NOMO-1 treated with dmso at 0.1 percent for 144 hours (cell line): ENCODE data around the gene TMC4.

ENCODE experiments used
- DNase-seq: peaks from one replicate; lab custom pipeline; 2025; ENCODE audit not compliant: unreplicated experiment; lab: John Stamatoyannopoulos, UW

The TMC4 gene

GRCh38 chr19:54133957-54134590 lies 38.9 kb downstream of the TMC4 start:
- DNase-seq, result no peak

DNA sequence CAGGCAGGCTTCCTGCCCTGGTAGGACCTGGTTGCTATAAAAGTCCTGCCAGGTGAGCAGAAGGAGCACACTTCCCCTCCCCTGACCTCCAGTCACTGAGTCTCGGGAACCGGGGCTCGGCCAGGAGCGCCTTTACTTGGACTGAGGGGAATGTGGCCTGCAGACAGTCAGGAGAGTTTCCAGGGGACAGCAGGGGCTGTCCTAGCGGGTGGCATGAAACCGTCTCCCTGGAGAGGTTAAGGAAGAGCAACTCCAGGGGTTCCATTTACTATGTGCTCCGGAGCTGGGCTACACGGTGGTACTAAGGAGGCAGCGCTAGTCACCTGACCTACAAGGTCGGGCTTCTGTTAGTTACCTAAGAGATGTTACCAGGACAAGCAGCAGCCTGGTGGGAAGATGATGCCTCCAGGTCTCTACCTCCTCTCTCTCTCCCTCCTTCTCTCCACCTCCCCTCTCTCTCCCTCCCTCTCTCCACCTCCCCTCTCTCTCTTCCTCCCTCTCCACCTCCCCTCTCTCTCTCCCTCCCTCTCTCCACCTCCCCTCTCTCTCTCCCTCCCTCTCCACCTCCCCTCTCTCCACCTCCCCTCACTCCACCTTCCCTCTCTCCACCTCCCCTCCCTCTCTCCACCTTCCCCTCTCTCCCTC lies 39.5 kb downstream of the TMC4 start:
- peak; percentile 36 for DNase-seq

DNA sequence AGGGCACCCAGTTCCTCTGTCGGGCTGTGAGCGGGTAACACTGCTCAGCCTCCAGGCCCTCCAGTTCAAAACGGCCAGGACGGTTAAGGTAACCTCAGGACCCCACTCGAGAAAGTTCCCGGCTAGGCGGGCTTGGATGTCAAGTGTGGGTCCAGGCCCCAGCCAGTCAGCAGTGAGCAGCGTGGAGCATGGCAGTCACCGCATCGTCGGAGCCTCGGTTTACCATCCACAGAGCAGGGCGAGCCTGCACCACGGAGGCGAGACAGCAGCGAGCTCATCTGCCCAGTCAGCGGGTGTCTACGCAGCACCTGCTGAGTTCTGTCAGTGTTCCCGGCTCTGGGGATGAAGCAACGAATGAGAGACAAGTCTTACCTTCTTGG lies 43.4 kb downstream of the TMC4 start:
- no peak for DNase-seq

DNA sequence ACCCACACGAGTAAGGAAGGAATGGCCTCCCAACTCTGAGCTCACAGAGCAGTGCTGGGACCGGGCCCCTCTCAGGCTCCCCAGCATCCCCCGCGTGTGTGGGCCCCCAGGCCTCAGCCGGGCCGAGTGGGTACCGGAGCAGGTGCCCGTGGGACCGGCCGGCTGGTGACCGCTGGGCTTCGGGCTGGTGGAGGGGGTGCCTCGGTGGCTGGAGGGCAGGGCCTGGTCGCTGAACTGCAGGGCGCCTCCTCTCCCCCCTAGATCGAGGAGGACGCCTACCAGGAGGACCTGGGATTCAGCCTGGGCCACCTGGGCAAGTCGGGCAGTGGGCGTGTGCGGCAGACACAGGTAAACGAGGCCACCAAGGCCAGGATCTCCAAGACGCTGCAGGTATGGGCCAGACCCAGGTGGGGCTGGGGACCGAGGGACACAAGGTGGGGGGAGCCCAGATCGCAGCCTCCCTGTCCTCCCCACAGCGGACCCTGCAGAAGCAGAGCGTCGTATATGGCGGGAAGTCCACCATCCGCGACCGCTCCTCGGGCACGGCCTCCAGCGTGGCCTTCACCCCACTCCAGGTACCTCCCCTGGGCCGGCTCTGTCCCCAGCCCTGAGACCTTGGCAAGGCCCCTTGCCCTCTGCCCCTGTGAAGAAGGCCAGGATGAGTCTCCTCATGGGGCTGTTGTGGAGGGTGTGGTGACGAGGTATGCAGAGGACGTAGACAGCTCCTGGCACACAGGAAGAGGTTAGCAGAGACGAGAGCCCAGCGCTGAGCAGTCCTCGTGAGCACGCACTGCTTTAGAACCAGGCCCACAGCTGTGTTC lies 44.0 kb downstream of the TMC4 start:
- DNase-seq, result no peak

- DNase-seq, result no peak
These were observed 44.6 kb downstream of the TMC4 start for GRCh38 chr19:54128441-54128725.

DNA sequence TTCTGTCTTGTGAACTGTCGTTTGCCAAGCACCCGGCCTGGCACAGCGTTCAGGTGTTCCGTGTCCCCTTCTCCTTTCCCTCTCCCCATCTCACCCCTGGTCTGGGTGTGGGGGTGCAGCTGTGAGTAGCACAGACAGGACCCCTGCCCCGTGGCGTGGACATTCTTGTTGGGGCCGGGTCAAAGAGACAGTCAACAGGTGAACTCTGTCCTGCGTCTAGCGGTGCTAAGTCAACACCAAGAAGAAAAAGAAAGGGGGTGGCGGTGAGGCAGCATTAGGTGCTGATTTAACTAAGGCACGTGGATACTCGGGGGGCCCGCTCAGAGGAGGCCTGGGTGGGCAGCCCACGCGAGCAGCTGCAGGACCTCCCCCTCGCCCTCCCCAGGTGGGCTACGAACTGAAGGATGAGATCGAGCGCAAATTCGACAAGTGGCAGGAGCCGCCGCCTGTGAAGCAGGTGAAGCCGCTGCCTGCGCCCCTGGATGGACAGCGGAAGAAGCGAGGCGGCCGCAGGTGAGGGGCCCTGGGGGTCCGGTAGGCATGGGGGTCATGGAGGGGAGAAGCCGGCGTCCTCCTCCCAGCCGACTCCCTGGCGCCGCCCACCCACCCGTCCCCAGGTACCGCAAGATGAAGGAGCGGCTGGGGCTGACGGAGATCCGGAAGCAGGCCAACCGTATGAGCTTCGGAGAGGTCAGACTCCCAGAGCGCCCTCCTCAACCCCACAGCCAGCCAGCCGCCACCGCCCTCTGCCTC lies 45.1 kb downstream of the TMC4 start:
- no peak for DNase-seq

GRCh38 chr19:54125713-54126112 lies 47.2 kb downstream of the TMC4 start:
- DNase-seq, result no peak

- DNase-seq, result no peak
These were observed 48.6 kb downstream of the TMC4 start for GRCh38 chr19:54124393-54124792.

GRCh38 chr19:54123682-54124081 lies 49.3 kb downstream of the TMC4 start:
- no peak for DNase-seq

GRCh38 chr19:54121259-54121658 lies 51.7 kb downstream of the TMC4 start:
- DNase-seq, result no peak

GRCh38 chr19:54115109-54116063 lies 57.6 kb downstream of the TMC4 start, which contains the start of the genes PRPF31 and TFPT:
PRPF31 (plus strand) TSS chr19:54115754; CDS start chr19:54118279, 2,525 bp downstream.
TFPT (minus strand) TSS chr19:54115657; CDS start chr19:54115269, 388 bp downstream.
- DNase-seq, result peak; percentile 95

GRCh38 chr19:54114340-54115108 lies 58.4 kb downstream of the TMC4 start:
- DNase-seq, result peak; percentile 64
